ELF-1 (cell line): ENCODE results near the gene SPON1.
A peak's percentile ranks its signal among the peaks of the same experiment; 100 is the strongest.
"Not testable (repeated sequence)": the region's sequence is repeated elsewhere in the genome, so short reads cannot be mapped to it uniquely, and the experiment has no call there.

Source experiments
- DNase-seq: peaks from one replicate; pipeline ENCODE4 v3.0.0-alpha.2; 2016; ENCODE audit warnings: low read depth, low spot score

SPON1 gene

DNA sequence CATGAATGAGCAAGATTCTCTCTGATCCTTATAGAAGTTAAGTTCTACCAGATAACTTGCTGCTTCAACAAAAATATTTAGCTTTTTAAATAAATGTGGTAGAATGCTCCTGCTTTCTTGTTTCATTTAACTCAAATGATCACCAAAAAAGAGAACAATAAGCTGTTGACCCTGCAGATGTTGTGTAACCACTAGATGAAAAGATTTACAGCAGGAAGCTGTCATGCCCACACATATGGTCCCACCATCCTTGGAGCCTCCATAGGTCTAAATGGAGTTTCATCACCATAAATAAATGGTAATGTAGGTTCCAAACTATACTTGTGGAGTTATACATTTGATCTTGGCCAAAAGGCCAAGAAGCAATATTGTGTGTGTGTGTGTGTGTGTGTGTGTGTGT is 277.7 kb downstream of the SPON1 start:
- no peak for DNase-seq

GRCh38 chr11:14240951-14241350 is 278.4 kb downstream of the SPON1 start:
- no peak for DNase-seq

GRCh38 chr11:14242187-14242586 is 279.7 kb downstream of the SPON1 start:
- DNase-seq: no peak

DNA sequence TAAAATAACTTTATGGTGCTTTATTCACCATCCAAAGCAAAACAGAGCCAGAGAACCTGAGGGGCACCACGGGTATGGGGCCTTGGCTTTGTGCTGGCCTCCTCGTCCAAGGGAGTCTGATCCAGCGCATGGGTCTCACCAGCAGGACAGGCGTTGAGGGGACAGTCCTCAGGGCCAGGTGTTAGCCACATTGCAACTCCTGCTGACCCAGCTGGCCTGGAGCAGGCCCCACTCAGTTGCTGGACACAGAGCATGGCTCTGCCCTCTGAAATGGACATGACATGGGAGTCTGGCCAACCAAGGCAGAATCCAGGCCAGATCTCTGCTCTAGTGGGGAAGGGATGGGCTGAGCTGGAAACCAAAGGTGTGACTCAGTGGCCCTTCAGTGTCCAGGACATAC is 280.2 kb downstream of the SPON1 start:
- no peak for DNase-seq

DNA sequence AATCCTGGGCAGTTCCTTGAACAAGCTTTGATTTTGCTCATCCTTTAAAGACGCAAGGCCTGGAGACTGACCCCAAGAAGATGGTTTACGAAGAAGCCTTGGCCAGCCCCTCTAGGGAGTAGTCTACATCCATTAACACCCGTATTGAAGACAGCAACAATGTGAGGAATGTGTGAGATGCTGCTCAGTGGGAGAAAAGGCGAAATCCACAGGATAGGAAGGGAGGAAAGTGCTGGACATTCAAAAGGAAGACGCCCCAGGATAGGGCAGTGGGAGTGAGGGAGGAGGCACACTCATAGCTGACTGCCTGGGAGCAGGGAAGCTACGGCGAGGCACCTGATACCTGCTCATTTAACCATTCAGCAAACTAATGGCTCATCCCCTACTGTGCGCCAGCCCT is 282.4 kb downstream of the SPON1 start:
- DNase-seq: peak; percentile 58

DNA sequence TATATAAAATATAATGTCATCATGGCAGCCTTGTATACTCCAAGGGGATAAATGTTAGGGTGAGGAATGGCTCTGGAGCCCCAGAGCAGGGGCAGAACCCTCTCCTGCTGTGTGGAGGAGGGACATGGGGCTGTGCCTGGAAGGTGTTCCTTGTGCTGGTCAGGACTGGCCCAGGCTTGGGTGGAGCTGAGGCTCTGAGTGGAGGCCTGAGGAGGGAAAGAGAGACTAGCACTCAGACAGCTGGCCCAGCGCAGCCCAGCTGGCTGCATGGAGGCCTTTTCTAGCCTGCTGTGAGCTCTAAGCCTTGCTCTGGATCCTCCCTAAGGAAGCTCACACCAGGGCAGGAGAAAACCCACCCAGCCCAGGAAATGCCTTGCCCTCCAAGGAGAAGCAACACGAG is 282.9 kb downstream of the SPON1 start:
- DNase-seq: no peak

- DNase-seq: peak; percentile 62
These were observed 286.1 kb downstream of the SPON1 start for GRCh38 chr11:14248580-14248981.

DNA sequence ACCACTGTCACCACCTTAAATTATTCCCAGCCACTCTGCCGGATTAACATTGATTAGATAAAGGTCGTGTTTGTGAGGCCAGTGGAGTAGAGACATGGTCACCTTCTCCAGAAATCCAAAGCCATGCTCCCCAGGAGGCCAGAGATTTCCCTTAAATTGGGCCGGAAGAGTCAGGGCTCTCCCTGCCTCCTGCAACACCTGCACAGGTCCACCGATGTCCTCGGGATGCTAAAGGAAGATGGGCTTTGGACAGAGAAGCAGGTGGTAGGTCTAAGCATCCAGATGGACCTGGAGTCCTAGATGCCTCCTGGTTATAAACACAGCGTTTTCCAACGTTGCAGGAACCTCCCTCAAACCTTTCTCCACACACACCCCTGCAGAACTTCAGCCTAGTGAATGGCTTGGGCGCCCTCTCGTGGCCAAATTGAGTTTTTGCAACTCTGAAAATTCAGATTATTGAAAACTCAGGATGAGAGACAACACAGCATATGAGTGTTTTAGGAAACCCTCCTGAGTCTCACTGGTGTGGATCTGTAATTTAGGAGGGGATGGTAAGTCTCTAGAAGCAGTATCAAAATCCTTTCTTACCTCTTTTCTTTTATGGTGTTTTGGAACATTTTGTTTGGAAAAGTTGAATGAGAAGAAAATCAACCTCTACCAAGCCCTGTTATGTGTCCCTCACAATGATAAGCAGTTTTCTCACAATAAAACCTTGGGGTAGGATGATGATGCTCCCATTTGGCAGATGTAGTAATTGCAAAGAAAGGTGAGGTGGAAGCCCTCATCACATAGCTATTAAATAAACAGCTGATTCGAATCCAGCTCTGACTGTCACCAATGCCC is 286.8 kb downstream of the SPON1 start:
- DNase-seq: peak; percentile 75

DNA sequence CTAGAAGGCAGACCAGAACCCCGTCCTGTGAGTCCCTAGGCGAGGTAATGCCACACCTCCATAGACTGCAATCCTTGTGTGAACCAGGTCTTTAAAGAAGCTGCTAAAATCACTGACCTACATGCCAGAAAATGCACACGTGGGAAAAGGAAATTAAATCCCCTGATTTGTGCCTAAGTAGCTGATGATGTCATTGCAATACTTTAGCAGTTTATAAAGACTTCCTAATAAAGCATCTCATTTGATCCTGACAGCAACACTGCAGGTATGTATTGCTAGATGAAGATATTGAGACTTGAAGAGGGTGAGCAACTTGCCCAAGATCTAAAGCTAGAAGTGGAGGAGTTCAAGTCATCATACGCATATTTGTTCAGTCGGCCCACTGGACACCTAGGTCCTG is 289.2 kb downstream of the SPON1 start:
- no peak for DNase-seq

- not testable (repeated sequence) for DNase-seq
These were observed 290.0 kb downstream of the SPON1 start for GRCh38 chr11:14252501-14252900.

DNA sequence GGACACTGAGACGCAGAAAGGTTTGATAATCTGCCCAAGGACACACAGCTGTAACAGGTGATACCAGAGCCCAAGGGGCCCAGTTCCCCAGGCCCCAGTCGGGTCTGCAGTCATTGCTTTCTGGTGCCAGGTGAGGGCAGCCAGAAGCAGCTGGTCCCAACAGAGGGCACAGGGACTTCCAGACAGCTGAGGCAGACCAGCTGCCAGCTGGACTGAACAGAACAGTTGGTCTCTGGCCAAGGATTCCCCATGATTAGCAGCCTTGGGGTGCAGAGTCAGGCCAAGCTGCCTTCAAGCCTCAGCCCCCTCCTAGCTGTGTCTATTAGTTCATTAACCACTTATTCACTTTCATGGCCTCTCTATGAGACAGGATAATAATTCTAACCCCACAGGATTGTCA is 290.9 kb downstream of the SPON1 start:
- no peak for DNase-seq

DNA sequence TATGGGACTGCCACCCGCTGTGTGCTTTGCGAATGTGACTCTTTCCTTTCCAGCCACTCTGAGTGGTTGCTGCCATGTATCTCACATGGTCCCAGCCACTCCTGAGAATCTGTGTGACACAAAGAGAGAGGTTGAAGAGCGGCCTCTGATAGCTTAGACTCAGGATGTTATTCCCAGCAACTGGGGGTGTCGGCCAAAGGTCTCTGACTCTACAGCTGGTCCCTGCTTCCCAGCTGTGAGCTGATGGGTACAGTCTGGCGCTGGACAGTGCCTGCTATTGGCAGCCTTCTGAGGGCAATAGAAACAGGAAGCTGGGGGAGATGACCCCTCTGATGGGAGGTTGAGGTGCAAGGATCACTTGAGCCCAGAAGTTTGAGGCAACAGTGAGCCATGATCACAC is 291.3 kb downstream of the SPON1 start:
- DNase-seq: no peak

DNA sequence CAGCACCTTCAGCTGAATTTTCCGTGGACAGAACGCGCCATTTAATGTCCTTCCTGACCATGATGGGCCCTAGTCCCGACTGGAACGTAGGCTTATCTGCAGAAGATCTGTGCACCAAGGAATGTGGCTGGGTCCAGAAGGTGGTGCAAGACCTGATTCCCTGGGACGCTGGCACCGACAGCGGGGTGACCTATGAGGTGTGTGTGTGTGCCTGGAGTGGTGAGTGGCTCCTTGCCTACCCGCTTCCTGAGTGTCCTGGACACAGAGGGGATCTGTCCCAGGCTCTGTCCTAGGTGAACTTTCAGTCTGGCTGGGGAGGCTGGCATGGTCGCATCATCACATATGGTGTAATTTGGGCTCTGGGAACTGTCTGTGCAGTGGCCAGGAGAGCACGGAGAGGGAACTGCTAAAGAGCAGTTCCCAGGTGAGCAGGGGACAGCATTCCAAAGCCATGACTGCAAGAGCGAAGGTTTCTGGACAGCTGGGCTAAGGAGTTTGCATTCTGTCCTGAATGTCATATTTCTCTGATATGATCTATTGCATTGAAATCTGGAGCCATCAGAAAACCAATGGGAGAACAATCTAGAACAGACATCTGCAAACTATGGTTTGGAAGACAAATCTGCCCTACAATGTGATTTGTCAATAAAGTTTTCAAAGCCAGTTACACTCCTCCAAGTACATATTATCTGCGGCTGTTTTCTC is 292.2 kb downstream of the SPON1 start:
- no peak for DNase-seq

- DNase-seq: no peak
These were observed 292.7 kb downstream of the SPON1 start for GRCh38 chr11:14255238-14255534.

GRCh38 chr11:14258221-14258935 is 295.9 kb downstream of the SPON1 start:
- DNase-seq: peak; percentile 59

GRCh38 chr11:14259186-14259784 is 296.8 kb downstream of the SPON1 start:
- no peak for DNase-seq

DNA sequence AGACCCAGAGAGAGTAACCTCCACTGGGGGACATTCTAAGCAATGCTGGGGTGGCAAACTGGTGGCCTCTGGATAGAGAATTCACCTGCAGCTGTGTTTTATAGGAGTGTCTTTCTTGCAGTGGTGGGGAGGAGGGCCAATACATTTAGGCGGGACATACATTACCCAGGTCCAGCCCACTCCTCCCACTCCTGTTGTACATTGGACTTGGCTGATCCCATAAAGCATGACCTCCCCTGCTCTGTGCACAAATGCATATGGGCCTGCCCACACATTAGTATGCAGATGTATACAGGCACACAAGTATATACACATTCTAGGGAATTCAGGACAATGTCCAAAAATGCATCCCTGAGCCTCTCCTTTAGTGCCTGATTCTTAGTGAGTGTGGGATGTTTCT is 297.4 kb downstream of the SPON1 start:
- DNase-seq: no peak

DNA sequence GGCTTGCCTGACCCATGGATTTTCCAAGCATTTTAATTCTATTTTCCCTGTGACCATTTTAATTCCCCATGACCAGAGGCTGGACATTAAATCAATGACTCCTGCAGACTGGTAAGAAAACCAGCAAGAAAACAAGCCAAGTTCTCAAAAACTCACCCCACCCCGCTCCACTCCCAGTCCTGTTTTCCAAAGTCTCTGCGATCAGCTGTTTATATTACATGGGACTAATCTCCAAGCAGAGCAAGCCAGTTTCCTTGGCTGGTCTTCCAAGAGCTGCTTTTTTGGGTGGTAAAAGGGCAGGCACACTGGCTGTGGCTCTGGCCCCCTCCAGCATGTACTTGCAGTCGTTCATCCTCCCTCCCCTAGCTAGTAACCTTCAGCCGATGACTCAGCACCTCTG is 298.5 kb downstream of the SPON1 start:
- DNase-seq: no peak

GRCh38 chr11:14262271-14262846 is 299.8 kb downstream of the SPON1 start:
- no peak for DNase-seq

DNA sequence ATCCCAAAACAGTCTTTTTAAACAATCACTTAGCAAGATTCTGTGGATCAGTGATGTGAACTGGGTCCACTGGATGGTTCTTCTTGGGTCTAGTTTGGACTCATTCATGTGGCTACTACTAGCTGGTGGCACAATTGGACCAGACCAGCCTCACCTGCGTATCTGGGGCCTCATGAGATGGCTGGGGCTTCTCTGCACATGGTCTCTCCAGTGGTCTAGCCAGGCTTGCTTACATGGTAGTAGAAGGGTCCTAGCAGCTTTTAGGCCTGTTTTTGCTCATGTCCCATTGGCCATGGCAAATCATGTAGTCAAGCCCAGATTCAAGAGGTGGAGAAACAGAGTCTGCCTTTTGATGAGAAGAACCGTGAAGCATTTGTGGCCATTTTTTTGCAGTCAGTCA is 302.4 kb downstream of the SPON1 start:
- DNase-seq: no peak

DNA sequence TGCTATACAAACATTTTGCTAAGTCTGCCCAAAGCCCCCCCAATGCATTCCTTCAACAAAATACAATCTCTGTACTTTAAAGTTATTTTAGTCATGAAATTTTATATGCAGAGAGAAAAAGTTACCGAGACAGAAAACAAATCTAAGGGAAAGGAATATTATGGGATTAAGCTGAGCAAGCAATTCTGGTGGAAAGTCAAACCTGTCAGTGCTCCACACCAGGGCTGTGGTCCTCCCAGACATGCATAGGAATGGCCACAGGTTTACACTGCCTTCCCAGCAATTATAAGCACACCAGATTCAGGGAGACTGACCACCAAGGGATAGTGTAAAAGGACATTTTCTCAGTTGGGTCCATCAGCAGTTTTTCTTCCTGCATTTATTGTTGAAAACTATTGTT is 304.1 kb downstream of the SPON1 start:
- no peak for DNase-seq
